Measurements from ENCODE around the gene OMG. TPM values are rescaled to one million over a fixed set of nuclear protein-coding genes. Genes with fewer than 3 reads are reported as not detected.

The OMG gene
- total RNA-seq, 4 donors from 2014 or later: 0.76 TPM; not detected in 3

DNA sequence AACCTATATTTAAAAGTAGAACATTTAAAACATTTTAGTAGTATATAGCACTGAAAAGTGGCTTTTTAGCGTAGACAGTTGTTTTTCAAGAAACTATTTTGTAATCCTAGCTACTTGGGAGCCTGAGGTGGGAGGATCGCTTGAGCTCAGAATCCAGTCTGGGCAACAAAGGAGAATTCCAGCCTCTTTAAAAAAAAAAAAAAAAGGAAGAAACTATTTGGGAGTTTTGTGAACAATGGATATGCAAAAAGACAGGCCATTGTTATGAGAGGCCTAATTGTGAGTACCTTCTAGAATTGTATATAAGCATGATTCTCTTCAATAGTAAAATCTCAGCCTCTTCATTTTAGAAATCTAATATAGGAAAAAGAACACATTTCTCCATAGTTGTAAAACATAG is 17.6 kb downstream of the OMG start:
- H3K27ac ChIP-seq: no peak overlapping the region
- H3K4me3 ChIP-seq: no peak overlapping the region
- no peaks in the 10 kb centered on the region for H3K27me3 ChIP-seq
- H3K4me1 ChIP-seq: peaks cover 4 to 8% (median 6%) of the 10 kb centered on the region in 3 donors
- TF ChIP-seq, protein P1, sequence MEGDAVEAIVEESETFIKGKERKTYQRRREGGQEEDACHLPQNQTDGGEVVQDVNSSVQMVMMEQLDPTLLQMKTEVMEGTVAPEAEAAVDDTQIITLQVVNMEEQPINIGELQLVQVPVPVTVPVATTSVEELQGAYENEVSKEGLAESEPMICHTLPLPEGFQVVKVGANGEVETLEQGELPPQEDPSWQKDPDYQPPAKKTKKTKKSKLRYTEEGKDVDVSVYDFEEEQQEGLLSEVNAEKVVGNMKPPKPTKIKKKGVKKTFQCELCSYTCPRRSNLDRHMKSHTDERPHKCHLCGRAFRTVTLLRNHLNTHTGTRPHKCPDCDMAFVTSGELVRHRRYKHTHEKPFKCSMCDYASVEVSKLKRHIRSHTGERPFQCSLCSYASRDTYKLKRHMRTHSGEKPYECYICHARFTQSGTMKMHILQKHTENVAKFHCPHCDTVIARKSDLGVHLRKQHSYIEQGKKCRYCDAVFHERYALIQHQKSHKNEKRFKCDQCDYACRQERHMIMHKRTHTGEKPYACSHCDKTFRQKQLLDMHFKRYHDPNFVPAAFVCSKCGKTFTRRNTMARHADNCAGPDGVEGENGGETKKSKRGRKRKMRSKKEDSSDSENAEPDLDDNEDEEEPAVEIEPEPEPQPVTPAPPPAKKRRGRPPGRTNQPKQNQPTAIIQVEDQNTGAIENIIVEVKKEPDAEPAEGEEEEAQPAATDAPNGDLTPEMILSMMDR (IDR thresholded peaks at IDR 0.05): no peak
- TF ChIP-seq POLR2A (IDR thresholded peaks at IDR 0.05): no peak
- no peaks in the 10 kb centered on the region for H3K9me3 ChIP-seq
- intact Hi-C loops (cut with DNase I): no loop called here
- 94 to 100% methylated on average over 2 of the region's 2 CpGs for WGBS, 2 donors
- DNase-seq: no peak
- H3K36me3 ChIP-seq: peaks cover 0 to 43% (median 0%) of the 10 kb centered on the region in 3 donors

DNA sequence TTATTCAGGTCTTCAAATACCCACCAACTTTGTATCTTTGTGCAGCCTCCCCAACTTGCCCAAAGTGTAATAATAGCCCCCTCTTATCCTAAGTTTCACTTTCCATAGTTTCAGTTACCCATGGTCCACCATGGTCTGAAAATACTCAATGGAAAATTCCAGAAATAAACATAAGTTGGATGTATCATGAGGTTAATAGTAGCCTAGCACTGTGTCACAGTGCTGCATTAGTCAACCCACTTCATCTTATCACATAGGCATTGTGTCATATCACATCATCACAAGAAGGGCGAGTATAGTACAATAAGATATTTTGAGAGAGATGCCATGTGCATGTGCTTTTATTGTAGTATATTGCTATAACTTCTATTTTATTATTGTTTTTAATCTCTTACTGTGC is 21.9 kb downstream of the OMG start:
- Histone ChIP-seq H3K36me3 (peaks cover 0 to 41% (median 0%) of the 10 kb centered on the region in 3 donors), H3K9me3 (no peaks in the 10 kb centered on the region), H3K4me1 (peaks cover 5 to 21% (median 17%) of the 10 kb centered on the region in 3 donors), H3K4me3 (no peak overlapping the region), H3K27ac (peak overlapping the region in 3 of 4 donors; percentile 9 to 51 (median 40)), H3K27me3 (no peaks in the 10 kb centered on the region)
- 90 to 92% methylated on average over 1 of the region's 1 CpG for WGBS, 2 donors
- no peak for DNase-seq
- TF ChIP-seq, protein P1 (IDR thresholded peaks at IDR 0.05): no peak
- TF ChIP-seq POLR2A (IDR thresholded peaks at IDR 0.05): no peak
- intact Hi-C loops (cut with DNase I): no loop called here

DNA sequence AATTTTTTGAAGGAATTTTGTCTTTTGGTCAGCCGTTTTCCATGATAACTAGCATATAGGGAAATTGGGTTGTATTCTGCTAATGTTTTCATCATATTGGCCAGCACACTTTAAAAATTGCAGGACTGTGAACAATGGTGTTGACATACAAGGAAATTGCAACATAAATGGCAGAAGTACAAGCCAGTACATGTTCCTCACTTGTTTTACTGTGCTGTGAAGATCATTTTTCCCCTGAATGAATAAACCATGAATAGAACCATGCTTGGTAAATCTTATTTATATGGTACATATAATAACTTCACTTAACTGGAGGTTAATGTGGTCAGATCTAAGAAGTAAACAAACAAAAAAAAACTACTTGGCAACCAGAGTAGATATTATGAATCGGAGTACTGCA is 22.8 kb downstream of the OMG start:
- WGBS, 2 donors: 35 to 47% methylated on average over 2 of the region's 2 CpGs
- Histone ChIP-seq H3K9me3 (no peaks in the 10 kb centered on the region), H3K27me3 (no peaks in the 10 kb centered on the region), H3K4me3 (no peak overlapping the region), H3K36me3 (peaks cover 0 to 43% (median 0%) of the 10 kb centered on the region in 3 donors), H3K27ac (peak overlapping the region in 3 of 4 donors; percentile 40 to 51 (median 48)), H3K4me1 (peaks cover 5 to 21% (median 17%) of the 10 kb centered on the region in 3 donors)
- no peak for DNase-seq
- intact Hi-C loops (cut with DNase I): no loop called here
- TF ChIP-seq, protein P1 (IDR thresholded peaks at IDR 0.05): no peak
- no peak for TF ChIP-seq POLR2A (IDR thresholded peaks at IDR 0.05)

- WGBS, 2 donors: 73 to 78% methylated on average over 1 of the region's 1 CpG
- Histone ChIP-seq H3K4me1 (peaks cover 5 to 23% (median 21%) of the 10 kb centered on the region in 3 donors), H3K36me3 (peaks cover 0 to 42% (median 0%) of the 10 kb centered on the region in 3 donors), H3K27ac (peak overlapping the region in 3 of 4 donors; percentile 40 to 51 (median 48)), H3K4me3 (no peak overlapping the region), H3K27me3 (no peaks in the 10 kb centered on the region), H3K9me3 (no peaks in the 10 kb centered on the region)
- TF ChIP-seq, protein P1 (IDR thresholded peaks at IDR 0.05): no peak
- no peak for TF ChIP-seq POLR2A (IDR thresholded peaks at IDR 0.05)
- intact Hi-C loops (cut with DNase I): no loop called here
- DNase-seq: no peak
These were observed 23.5 kb downstream of the OMG start for GRCh38 chr17:31273516-31273915.

GRCh38 chr17:31272803-31273202 is 24.2 kb downstream of the OMG start:
- peaks cover 5 to 24% (median 21%) of the 10 kb centered on the region in 3 donors for H3K4me1 ChIP-seq
- peaks cover 0 to 39% (median 0%) of the 10 kb centered on the region in 3 donors for H3K36me3 ChIP-seq
- DNase-seq: no peak
- no peaks in the 10 kb centered on the region for H3K27me3 ChIP-seq
- peak overlapping the region in 1 of 4 donors; percentile 14 for H3K27ac ChIP-seq
- intact Hi-C loops (cut with DNase I): no loop called here
- no peak for TF ChIP-seq POLR2A (IDR thresholded peaks at IDR 0.05)
- TF ChIP-seq, protein P1 (IDR thresholded peaks at IDR 0.05): no peak
- H3K9me3 ChIP-seq: no peaks in the 10 kb centered on the region
- H3K4me3 ChIP-seq: no peak overlapping the region

Data from esophagus squamous epithelium (tissue), 5 donors.